Trophoblast cell (in vitro differentiated cells and primary cell): ENCODE data around the gene KIF18A.

ENCODE experiments used
- DNase-seq, 2 donors: peaks; one replicate each; pipeline ENCODE4 v3.0.0-alpha.2; 2016
- H2AFZ ChIP-seq: 2 replicates; pipeline ENCODE4 v1.6.1; 2013; ENCODE audit warnings: low read length, moderate library complexity, mild to moderate bottlenecking; ENCODE audit not compliant: insufficient read depth, poor library complexity
- H2AK5ac ChIP-seq: 2 replicates; pipeline ENCODE4 v1.6.1; 2013; ENCODE audit warnings: mild to moderate bottlenecking, low read length
- H2BK120ac ChIP-seq: 2 replicates; pipeline ENCODE4 v1.6.1; 2013; ENCODE audit warnings: low read length, mild to moderate bottlenecking, moderate library complexity; ENCODE audit not compliant: insufficient read depth, poor library complexity
- H2BK12ac ChIP-seq: 2 replicates; pipeline ENCODE4 v1.6.1; 2013; ENCODE audit warnings: mild to moderate bottlenecking, low read length, moderate library complexity
- H2BK5ac ChIP-seq: 2 replicates; pipeline ENCODE4 v1.6.1; 2013; ENCODE audit warnings: low read length, low read depth, moderate library complexity, mild to moderate bottlenecking; ENCODE audit not compliant: poor library complexity
- H3K14ac ChIP-seq: 2 replicates; pipeline ENCODE4 v1.6.1; 2013; ENCODE audit warnings: mild to moderate bottlenecking, low read length
- H3K18ac ChIP-seq: 2 replicates; pipeline ENCODE4 v1.6.1; 2013; ENCODE audit warnings: mild to moderate bottlenecking, low read length
- H3K23ac ChIP-seq: 2 replicates; pipeline ENCODE4 v1.6.1; 2013; ENCODE audit warnings: low read length
- H3K27ac ChIP-seq: 2 replicates; pipeline ENCODE4 v1.5.1; 2013; ENCODE audit warnings: low read depth, mild to moderate bottlenecking, inconsistent platforms, low read length, moderate library complexity
- H3K27me3 ChIP-seq: 2 replicates; pipeline ENCODE4 v1.6.1; 2013; ENCODE audit warnings: inconsistent platforms, mild to moderate bottlenecking, low read length, moderate library complexity; ENCODE audit not compliant: insufficient read depth
- H3K36me3 ChIP-seq, 2 experiments: 1 replicate in 1 of 2; 2 replicates in 1 of 2; pipeline ENCODE4 v1.6.1; 2013; ENCODE audit warnings: low read length in 2 of 2, mild to moderate bottlenecking in 2 of 2, moderate library complexity in 1 of 2; ENCODE audit not compliant: insufficient read depth in 2 of 2, control insufficient read depth in 1 of 2
- H3K4ac ChIP-seq: 2 replicates; pipeline ENCODE4 v1.6.1; 2013; ENCODE audit warnings: low read depth, mild to moderate bottlenecking, low read length, moderate library complexity
- H3K4me1 ChIP-seq, 2 experiments: 1 replicate in 1 of 2; 2 replicates in 1 of 2; pipeline ENCODE4 v1.6.1; 2013; ENCODE audit warnings: low read length in 2 of 2, mild to moderate bottlenecking in 2 of 2, moderate library complexity in 1 of 2; ENCODE audit not compliant: insufficient read depth in 2 of 2, control insufficient read depth in 1 of 2
- H3K4me2 ChIP-seq: 2 replicates; pipeline ENCODE4 v1.6.1; 2013; ENCODE audit warnings: inconsistent platforms, mild to moderate bottlenecking, low read length, moderate library complexity
- H3K4me3 ChIP-seq: 2 replicates; pipeline ENCODE4 v1.5.1; 2013; ENCODE audit warnings: mild to moderate bottlenecking, low read depth, low read length, inconsistent platforms
- H3K79me1 ChIP-seq: one replicate; pipeline ENCODE4 v1.6.1; 2013; ENCODE audit warnings: low read length
- H3K79me2 ChIP-seq: 2 replicates; pipeline ENCODE4 v1.6.1; 2013; ENCODE audit warnings: low read length, mild to moderate bottlenecking; ENCODE audit not compliant: control insufficient read depth, insufficient read depth, poor library complexity
- H3K9ac ChIP-seq: 2 replicates; pipeline ENCODE4 v1.6.1; 2013; ENCODE audit warnings: mild to moderate bottlenecking, low read length
- H3K9me3 ChIP-seq: 2 replicates; pipeline ENCODE4 v1.6.1; 2013; ENCODE audit warnings: low read depth, mild to moderate bottlenecking, control low read depth, inconsistent platforms, low read length; ENCODE audit not compliant: insufficient read depth
- H4K12ac ChIP-seq: 2 replicates; pipeline ENCODE4 v1.6.1; 2013; ENCODE audit warnings: low read depth, mild to moderate bottlenecking, low read length, moderate library complexity
- H4K8ac ChIP-seq: 2 replicates; pipeline ENCODE4 v1.6.1; 2013; ENCODE audit warnings: low read depth, mild to moderate bottlenecking, low read length, moderate library complexity
- H4K91ac ChIP-seq: one replicate; pipeline ENCODE4 v1.6.1; 2013; ENCODE audit warnings: low read depth, mild to moderate bottlenecking, low read length, moderate library complexity
- WGBS: extraction: QIAGEN DNeasy Blood & Tissue Kit; methylation state at CpG from one replicate; pipeline ENCODE4 v1.1.7; 2013; ENCODE audit warnings: missing lambda C conversion rate; ENCODE audit not compliant: insufficient read length, insufficient coverage; ENCODE audit errors: extremely low coverage; 5-methylcytosine and 5-hydroxymethylcytosine counted together

KIF18A gene

DNA sequence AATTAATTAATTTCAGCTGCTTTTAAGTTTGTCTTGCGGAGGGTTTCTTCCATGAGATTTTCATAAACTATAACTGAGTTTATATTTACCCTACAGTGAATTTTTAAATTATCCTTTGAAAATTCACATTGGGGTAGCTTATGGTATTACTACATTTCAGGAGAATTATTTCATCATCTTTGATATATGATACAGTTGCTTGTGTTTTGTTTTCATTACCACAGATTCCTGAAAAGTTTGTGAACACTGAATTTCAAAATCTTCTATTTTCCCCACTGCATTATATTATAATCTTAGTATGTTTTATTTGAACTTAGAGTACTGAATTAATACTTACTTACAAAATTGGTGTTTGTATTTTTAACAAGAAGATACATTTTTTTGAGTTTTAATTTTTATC is 24.6 kb upstream of the KIF18A start:
- Histone ChIP-seq H3K9me3 (peaks cover 2% of the 10 kb centered on the region), H2AFZ (no peak overlapping the region), H2BK120ac (no peak overlapping the region), H3K9ac (no peak overlapping the region), H3K4me2 (no peak overlapping the region), H3K14ac (no peak overlapping the region), H3K27ac (no peak overlapping the region), H3K79me1 (no peaks in the 10 kb centered on the region), H3K18ac (no peak overlapping the region), H3K4me1 (no peaks in the 10 kb centered on the region), H2BK5ac (no peak overlapping the region), H3K4ac (no peak overlapping the region), H3K79me2 (no peaks in the 10 kb centered on the region), H2AK5ac (no peak overlapping the region), H4K91ac (no peak overlapping the region), H2BK12ac (no peak overlapping the region), H3K4me3 (no peak overlapping the region), H4K8ac (no peak overlapping the region), H4K12ac (no peak overlapping the region), H3K27me3 (no peaks in the 10 kb centered on the region), H3K36me3 (peaks cover 7 to 10% of the 10 kb centered on the region in 2 experiments), H3K23ac (no peak overlapping the region)
- WGBS, result no CpG with 5 or more reads among the region's 1 CpG
- DNase-seq, result no peak

DNA sequence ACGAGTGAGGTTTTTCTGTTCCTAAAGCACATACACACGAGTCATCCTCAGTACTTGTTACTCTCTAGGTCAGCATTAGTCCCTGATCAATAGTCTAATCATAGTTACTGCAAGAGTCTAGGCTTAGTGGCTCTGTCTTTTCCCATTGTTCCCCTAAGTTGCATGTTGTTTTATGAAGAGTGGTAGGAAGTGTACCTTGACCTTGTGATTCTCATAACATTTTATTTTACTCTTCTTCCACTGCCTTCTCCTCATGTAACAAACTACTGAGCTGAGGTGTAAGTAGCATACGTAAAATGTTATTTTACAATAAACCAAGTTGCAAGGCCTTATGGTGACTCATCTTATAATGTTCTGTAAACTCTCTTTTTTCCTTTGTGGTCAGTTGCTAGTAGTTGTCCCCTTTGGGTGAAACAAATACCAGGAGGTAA is 15.2 kb upstream of the KIF18A start:
- no peak overlapping the region for H2AFZ ChIP-seq

DNA sequence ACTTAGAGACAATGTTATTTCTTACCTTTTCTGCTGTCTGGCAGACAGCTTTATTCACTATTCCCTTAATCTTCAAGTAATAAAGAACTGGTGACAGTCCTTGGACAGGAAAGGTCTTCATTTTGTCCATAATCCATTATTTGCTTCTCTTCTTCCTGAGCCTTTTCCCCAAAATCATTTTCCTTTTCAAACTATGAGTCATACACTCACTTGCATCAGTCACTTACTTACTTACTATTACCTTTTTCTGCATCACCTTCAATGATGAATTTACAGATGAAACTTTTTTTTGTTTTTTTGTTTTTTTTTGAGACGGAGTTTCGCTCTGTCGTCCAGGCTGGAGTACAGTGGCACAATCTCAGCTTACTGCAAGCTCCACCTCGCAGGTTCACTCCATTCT is 9.8 kb upstream of the KIF18A start:
- H3K4ac ChIP-seq, result no peak overlapping the region
- H2BK120ac ChIP-seq, result no peak overlapping the region
- no peaks in the 10 kb centered on the region for H3K79me2 ChIP-seq
- H3K23ac ChIP-seq, result no peak overlapping the region
- WGBS, result no CpG with 5 or more reads among the region's 4 CpGs
- H3K4me1 ChIP-seq, result no peaks in the 10 kb centered on the region
- H3K4me2 ChIP-seq, result no peak overlapping the region
- no peak for DNase-seq
- no peak overlapping the region for H2AFZ ChIP-seq
- no peak overlapping the region for H2BK5ac ChIP-seq
- H3K27me3 ChIP-seq, result no peaks in the 10 kb centered on the region
- no peaks in the 10 kb centered on the region for H3K9me3 ChIP-seq
- H2AK5ac ChIP-seq, result no peak overlapping the region
- peaks cover 0 to 2% of the 10 kb centered on the region in 2 experiments for H3K36me3 ChIP-seq
- no peak overlapping the region for H3K4me3 ChIP-seq
- H3K79me1 ChIP-seq, result no peaks in the 10 kb centered on the region
- H3K9ac ChIP-seq, result no peak overlapping the region
- H3K18ac ChIP-seq, result no peak overlapping the region
- H3K27ac ChIP-seq, result no peak overlapping the region
- H4K8ac ChIP-seq, result no peak overlapping the region
- H4K91ac ChIP-seq, result no peak overlapping the region
- no peak overlapping the region for H2BK12ac ChIP-seq
- no peak overlapping the region for H3K14ac ChIP-seq
- no peak overlapping the region for H4K12ac ChIP-seq

More for the DNA sequence above, 15.2 kb upstream of the KIF18A start:
- Histone ChIP-seq H3K27ac (no peak overlapping the region), H2BK5ac (no peak overlapping the region), H2BK120ac (no peak overlapping the region), H3K79me1 (no peaks in the 10 kb centered on the region), H3K18ac (no peak overlapping the region), H2BK12ac (no peak overlapping the region), H4K12ac (no peak overlapping the region), H3K14ac (no peak overlapping the region), H3K4me2 (no peak overlapping the region), H3K4ac (no peak overlapping the region), H3K9ac (no peak overlapping the region), H3K23ac (no peak overlapping the region), H4K91ac (no peak overlapping the region), H3K4me1 (no peaks in the 10 kb centered on the region), H3K9me3 (no peaks in the 10 kb centered on the region), H2AK5ac (no peak overlapping the region), H3K4me3 (no peak overlapping the region), H3K36me3 (no peaks in the 10 kb centered on the region), H3K27me3 (no peaks in the 10 kb centered on the region), H4K8ac (no peak overlapping the region), H3K79me2 (no peaks in the 10 kb centered on the region)
- no peak for DNase-seq
- no CpG with 5 or more reads among the region's 3 CpGs for WGBS

DNA sequence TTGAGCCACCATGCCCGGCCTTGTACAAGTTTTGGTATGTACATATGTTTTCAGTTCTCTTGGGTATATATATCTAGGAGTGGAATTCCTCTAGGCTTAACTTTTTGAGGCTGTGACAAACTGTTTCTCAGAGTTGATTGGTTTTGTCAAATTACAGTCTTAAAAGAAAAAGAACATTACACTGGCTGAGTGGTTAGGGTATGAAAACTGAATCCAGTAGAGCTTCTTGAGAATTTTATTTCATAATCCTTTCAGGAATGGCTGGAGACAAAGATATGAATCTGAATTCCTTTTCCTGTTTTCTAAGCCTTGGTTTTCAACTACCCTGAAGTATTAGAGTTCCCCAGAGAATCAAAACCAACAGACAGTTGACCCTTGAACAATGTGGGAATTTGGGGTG is 6.8 kb upstream of the KIF18A start:
- Histone ChIP-seq H3K36me3 (peaks cover 0 to 2% of the 10 kb centered on the region in 2 experiments), H4K91ac (no peak overlapping the region), H3K4ac (no peak overlapping the region), H3K79me1 (peaks cover 2% of the 10 kb centered on the region), H4K12ac (no peak overlapping the region), H3K14ac (no peak overlapping the region), H3K79me2 (no peaks in the 10 kb centered on the region), H3K27ac (no peak overlapping the region), H2AFZ (no peak overlapping the region), H2BK5ac (no peak overlapping the region), H3K4me1 (no peaks in the 10 kb centered on the region), H3K9me3 (no peaks in the 10 kb centered on the region), H3K18ac (no peak overlapping the region), H2AK5ac (no peak overlapping the region), H2BK120ac (no peak overlapping the region), H3K9ac (no peak overlapping the region), H3K4me2 (no peak overlapping the region), H3K27me3 (no peaks in the 10 kb centered on the region), H3K23ac (no peak overlapping the region), H3K4me3 (no peak overlapping the region), H2BK12ac (no peak overlapping the region), H4K8ac (no peak overlapping the region)
- peak in 1 of 2 donors; percentile 45 for DNase-seq
- whole genome bisulfite sequencing, result no CpG with 5 or more reads among the region's 1 CpG
